H7 (cell line): ENCODE results near the gene ADGRE2. TPM values are rescaled to one million over a fixed set of nuclear protein-coding genes. Genes with fewer than 3 reads are reported as not detected.

Source experiments
- DNase-seq: peaks from one replicate; pipeline ENCODE4 v3.0.0; 2012
- H3K27me3 ChIP-seq: 2 replicates; pipeline ENCODE4 v1.6.0; 2011; ENCODE audit warnings: mild to moderate bottlenecking, low read length; ENCODE audit not compliant: control insufficient read depth, insufficient read depth
- H3K36me3 ChIP-seq: replicated peaks from 2 replicates; pipeline ENCODE4 v1.5.1; 2011; ENCODE audit warnings: low read length; ENCODE audit not compliant: control insufficient read depth, insufficient read depth
- H3K4me3 ChIP-seq: 2 replicates; pipeline ENCODE4 v1.5.1; 2011; ENCODE audit warnings: low read depth, mild to moderate bottlenecking, control low read depth, low read length, moderate library complexity; ENCODE audit not compliant: insufficient read depth
- total RNA-seq: library from RNA; depleted of rRNA; stranded (reverse); fragments of >200 nt; shearing (Covaris generic); gene quantifications from 2 replicates; pipeline ENCODE4 v1.2.3, GENCODE V29; 2014

ADGRE2 gene
- total RNA-seq, 1 experiment from 2014 or later: not detected

DNA sequence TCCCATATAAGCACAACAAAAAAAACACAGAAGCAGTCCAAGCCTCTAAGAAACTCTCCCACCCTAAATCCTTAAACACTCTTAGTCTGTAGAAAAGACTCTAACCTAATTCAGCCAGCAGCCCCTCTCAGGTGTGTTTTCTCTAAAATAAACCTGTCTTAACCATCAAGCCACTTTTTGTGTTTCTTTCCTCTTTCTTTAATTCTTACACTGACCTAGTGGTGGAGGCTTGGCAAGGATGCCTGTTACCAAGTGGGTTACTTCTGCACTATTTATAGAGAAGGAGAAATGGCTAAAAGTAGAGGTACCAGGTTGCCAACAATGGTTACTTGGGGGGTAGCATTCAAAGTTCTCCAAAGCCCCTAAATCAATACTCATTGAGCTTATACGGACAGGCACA, 44.8 kb downstream of the ADGRE2 start:
- Histone ChIP-seq H3K36me3 (no peaks in the 10 kb centered on the region), H3K27me3 (no peaks in the 10 kb centered on the region), H3K4me3 (no peak overlapping the region)
- no peak for DNase-seq

GRCh38 chr19:14732510-14732909, 45.9 kb downstream of the ADGRE2 start:
- Histone ChIP-seq H3K27me3 (no peaks in the 10 kb centered on the region), H3K4me3 (no peak overlapping the region), H3K36me3 (no peaks in the 10 kb centered on the region)
- DNase-seq: no peak

GRCh38 chr19:14731200-14731599, 47.2 kb downstream of the ADGRE2 start:
- Histone ChIP-seq H3K4me3 (no peak overlapping the region), H3K27me3 (no peaks in the 10 kb centered on the region), H3K36me3 (no peaks in the 10 kb centered on the region)
- DNase-seq: no peak

DNA sequence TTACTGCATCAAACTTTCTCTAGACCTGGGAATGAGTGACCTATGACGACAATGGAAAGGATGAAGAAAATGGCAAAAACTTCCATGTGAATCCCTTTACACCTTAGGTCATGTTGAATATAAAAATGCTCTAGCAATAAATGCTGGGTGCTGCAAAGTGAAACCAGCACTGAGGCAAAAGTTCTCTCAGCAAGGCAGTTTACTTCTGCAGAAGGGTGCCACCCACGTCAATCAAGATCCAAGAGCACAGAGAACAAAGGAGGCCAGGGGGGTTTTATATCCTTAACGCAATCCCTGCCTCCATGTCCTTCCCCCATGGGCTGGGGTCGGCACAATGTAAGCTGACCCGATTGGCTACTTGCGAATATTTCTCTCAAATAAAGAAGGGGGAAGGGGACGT, 49.8 kb downstream of the ADGRE2 start:
- Histone ChIP-seq H3K27me3 (no peaks in the 10 kb centered on the region), H3K36me3 (no peaks in the 10 kb centered on the region), H3K4me3 (no peak overlapping the region)
- no peak for DNase-seq

- peaks cover 11% of the 10 kb centered on the region for H3K36me3 ChIP-seq
- no peaks in the 10 kb centered on the region for H3K27me3 ChIP-seq
- H3K4me3 ChIP-seq: no peak overlapping the region
- DNase-seq: no peak
Measured at GRCh38 chr19:14722127-14722526, 56.2 kb downstream of the ADGRE2 start.

- Histone ChIP-seq H3K4me3 (no peak overlapping the region), H3K36me3 (peaks cover 17% of the 10 kb centered on the region), H3K27me3 (no peaks in the 10 kb centered on the region)
- DNase-seq: no peak
Measured at GRCh38 chr19:14719162-14719561, 59.2 kb downstream of the ADGRE2 start.

- Histone ChIP-seq H3K36me3 (peaks cover 17% of the 10 kb centered on the region), H3K27me3 (no peaks in the 10 kb centered on the region), H3K4me3 (no peak overlapping the region)
- DNase-seq: no peak
Measured at GRCh38 chr19:14718522-14719116, 59.7 kb downstream of the ADGRE2 start.

DNA sequence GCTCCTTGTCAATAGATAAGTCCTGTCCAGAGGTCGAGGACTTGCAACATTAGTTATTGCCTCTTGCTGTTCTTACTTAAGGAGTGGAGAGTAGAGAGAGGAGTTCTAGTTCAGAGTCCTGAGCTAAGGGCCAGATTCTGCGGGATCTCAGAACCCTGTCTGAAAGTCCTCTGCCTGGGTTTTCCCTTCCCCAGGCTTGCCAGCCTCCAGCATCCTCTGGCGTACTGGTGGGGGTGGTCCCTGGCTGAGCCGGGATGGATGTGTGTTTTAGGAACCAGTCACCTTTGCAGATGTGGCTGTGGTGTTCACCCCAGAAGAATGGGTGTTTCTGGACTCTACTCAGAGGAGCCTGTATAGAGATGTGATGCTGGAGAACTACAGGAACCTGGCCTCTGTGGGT, 62.5 kb downstream of the ADGRE2 start:
- DNase-seq: no peak
- no peaks in the 10 kb centered on the region for H3K27me3 ChIP-seq
- H3K36me3 ChIP-seq: peaks cover 17% of the 10 kb centered on the region
- no peak overlapping the region for H3K4me3 ChIP-seq

GRCh38 chr19:14704450-14704849, 73.9 kb downstream of the ADGRE2 start:
- Histone ChIP-seq H3K27me3 (no peaks in the 10 kb centered on the region), H3K4me3 (no peak overlapping the region), H3K36me3 (peaks cover 24% of the 10 kb centered on the region)
- no peak for DNase-seq

DNA sequence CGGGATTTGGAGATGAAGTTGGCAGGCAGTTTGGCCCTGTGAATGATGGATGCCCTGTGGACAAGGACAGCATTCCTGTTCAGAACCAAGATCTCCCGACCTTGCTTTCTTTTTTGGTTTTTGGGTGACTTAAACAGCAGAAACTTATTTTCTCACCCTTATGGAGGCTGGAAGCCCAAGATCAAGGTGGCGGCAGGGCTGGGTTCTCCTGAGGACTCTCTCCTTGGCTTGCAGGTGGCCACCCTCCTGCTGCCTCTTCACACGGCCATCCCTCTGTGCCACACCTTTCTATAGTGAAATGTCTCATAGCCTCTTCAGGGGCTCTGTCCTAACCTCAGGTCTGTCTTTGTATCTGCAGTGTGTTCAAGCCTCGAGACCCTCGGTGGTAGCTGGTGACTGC, 74.5 kb downstream of the ADGRE2 start:
- H3K4me3 ChIP-seq: no peak overlapping the region
- H3K36me3 ChIP-seq: peaks cover 23% of the 10 kb centered on the region
- no peak for DNase-seq
- H3K27me3 ChIP-seq: no peaks in the 10 kb centered on the region

DNA sequence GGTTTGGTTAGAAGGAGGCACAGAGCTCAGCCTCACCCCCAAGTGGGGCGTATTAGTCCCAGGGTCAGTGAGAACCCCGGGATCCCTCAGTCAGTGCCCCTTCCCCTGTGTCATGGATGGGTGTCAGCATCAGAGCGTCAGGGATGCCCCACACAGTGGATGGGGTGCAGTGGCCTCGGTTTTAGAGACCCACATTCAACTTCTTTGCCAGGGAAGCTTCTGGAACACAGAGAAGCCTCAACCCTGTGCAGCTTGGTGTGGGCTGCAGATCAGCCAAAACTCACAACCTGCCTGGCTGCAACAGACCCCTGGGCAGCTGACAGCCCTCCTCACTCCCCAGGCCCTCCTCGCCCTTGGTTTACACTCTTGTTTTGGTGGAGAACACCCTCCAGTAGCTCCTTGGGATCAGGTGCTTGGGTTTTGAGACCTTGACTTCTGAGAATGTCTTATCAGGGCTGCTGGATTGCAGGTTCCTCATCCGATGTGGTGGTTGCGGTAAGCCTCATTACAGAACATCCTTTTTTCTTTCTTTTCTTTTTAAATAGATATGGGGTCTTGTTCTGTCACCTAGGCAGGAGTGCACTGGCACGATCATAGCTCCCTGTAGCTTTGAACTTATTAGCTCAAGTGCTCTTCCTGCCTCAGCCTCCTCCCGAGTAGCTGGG, 77.5 kb downstream of the ADGRE2 start:
- Histone ChIP-seq H3K4me3 (no peak overlapping the region), H3K27me3 (no peaks in the 10 kb centered on the region), H3K36me3 (peaks cover 17% of the 10 kb centered on the region)
- no peak for DNase-seq

DNA sequence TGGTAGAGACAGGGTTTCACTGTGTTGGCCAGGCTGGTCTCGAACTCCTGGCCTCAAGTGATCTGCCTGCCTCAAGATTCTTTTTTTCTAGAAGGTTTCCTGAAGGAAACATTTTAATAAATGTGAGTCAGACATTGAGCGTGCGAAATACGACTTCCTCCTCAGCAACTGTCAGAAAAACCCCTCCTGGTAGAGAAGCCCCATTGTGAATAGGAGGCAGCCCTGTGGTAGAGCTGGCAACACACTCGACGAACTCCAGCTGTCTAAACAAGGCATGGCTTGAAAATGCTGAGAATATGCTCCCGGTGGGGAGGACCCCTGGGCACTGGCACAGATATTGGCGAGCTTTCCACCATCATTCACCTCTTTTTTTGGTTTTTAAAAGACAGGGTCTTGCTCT, 78.7 kb downstream of the ADGRE2 start:
- Histone ChIP-seq H3K4me3 (no peak overlapping the region), H3K27me3 (no peaks in the 10 kb centered on the region), H3K36me3 (peaks cover 23% of the 10 kb centered on the region)
- no peak for DNase-seq

DNA sequence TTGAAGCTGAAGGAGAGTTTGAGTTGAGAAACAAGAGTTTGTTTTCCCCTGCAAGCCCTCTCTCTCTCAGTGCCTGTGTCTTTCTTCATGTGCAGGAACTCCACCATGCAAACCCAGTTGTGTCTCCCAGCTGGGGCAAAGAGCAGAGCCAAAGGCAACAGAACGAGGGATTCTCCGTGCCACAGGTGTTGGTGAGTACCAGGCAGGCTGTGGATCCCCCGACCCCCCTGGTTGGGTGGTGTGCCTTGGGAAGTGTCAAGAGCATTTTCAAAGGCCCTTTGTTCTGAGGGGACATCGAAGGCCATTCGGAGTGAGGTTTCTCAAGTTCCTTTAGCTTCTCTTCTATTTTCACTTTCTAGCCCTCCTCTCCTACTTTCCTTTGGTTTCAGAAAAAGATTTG, 82.9 kb downstream of the ADGRE2 start:
- peaks cover 13% of the 10 kb centered on the region for H3K36me3 ChIP-seq
- H3K4me3 ChIP-seq: no peak overlapping the region
- DNase-seq: no peak
- no peaks in the 10 kb centered on the region for H3K27me3 ChIP-seq

GRCh38 chr19:14694641-14695266, 83.6 kb downstream of the ADGRE2 start:
- no peaks in the 10 kb centered on the region for H3K27me3 ChIP-seq
- peaks cover 11% of the 10 kb centered on the region for H3K36me3 ChIP-seq
- no peak overlapping the region for H3K4me3 ChIP-seq
- no peak for DNase-seq
